Measurements from ENCODE around the gene KIF4B.

DNA sequence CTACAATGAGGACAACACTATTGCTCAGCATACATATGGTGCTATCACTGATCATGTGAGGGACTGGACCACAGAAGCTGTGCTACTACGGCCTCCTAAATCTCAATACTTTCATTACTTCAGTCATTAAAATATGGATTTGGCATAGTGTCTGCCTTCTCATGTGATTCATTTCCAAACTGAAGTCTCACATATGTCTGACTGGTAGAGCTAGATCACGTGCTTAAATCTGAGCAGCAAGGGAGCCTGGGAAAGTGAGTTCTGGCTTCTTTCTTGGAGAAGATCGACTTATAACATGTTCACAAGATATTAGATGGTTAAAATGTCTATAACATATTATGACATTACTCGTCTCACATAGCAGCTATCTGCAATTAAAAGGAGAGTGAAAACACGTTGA is 8.3 kb downstream of the KIF4B start:
- TF ChIP-seq, protein P1, sequence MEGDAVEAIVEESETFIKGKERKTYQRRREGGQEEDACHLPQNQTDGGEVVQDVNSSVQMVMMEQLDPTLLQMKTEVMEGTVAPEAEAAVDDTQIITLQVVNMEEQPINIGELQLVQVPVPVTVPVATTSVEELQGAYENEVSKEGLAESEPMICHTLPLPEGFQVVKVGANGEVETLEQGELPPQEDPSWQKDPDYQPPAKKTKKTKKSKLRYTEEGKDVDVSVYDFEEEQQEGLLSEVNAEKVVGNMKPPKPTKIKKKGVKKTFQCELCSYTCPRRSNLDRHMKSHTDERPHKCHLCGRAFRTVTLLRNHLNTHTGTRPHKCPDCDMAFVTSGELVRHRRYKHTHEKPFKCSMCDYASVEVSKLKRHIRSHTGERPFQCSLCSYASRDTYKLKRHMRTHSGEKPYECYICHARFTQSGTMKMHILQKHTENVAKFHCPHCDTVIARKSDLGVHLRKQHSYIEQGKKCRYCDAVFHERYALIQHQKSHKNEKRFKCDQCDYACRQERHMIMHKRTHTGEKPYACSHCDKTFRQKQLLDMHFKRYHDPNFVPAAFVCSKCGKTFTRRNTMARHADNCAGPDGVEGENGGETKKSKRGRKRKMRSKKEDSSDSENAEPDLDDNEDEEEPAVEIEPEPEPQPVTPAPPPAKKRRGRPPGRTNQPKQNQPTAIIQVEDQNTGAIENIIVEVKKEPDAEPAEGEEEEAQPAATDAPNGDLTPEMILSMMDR (IDR thresholded peaks at IDR 0.05), result no peak
- no peak for TF ChIP-seq POLR2A (IDR thresholded peaks at IDR 0.05)
